PC-3 (cell line): Measurements from ENCODE around the gene PRR36. TPM values are rescaled to one million over a fixed set of nuclear protein-coding genes. Genes with fewer than 3 reads are reported as not detected.

Experiments
- ATAC-seq: fragments of 200-7000 bp; cut with Tn5 transposase; 2 replicates; pipeline ENCODE4 v1.9.1; 2020; ENCODE audit warnings: mild to moderate bottlenecking, moderate library complexity
- BruUV-seq: library from RNA; stranded (reverse); fragments of 400-500 nt; replicated peaks from 2 replicates; lab custom pipeline; 2021; lab: Mats Ljungman, UMichigan
- CTCF ChIA-PET: fragments of 300-600 bp; sonication (Branson Sonifier 250); formaldehyde crosslinking; loops from one replicate; lab custom pipeline; 2022; ENCODE audit warnings: antibody characterized with exemption; lab: Charles Lee
- POLR2A ChIA-PET: fragments of 300-600 bp; sonication (Branson Sonifier 250); formaldehyde crosslinking; loops from one replicate; lab custom pipeline; 2022; ENCODE audit warnings: antibody characterized with exemption; ENCODE audit not compliant: unreplicated experiment; lab: Charles Lee
- DNase-seq: peaks from one replicate; pipeline ENCODE4 v3.0.0-alpha.2; 2015
- H2AFZ ChIP-seq: fragments of 300-600 bp; sonication (generic); 2 replicates; pipeline ENCODE4 v1.6.0; 2016; ENCODE audit warnings: antibody characterized with exemption, low read length
- H3F3A ChIP-seq: fragments of 300-600 bp; sonication (generic); one replicate; pipeline ENCODE4 v1.6.0; 2017; ENCODE audit warnings: antibody characterized with exemption, low read length, control low read depth, mild to moderate bottlenecking; ENCODE audit not compliant: unreplicated experiment
- H3K27ac ChIP-seq: fragments of 300-600 bp; sonication (generic); 2 replicates; pipeline ENCODE4 v1.5.1; 2016; ENCODE audit warnings: mild to moderate bottlenecking, low read length
- H3K27me3 ChIP-seq: fragments of 300-600 bp; sonication (generic); 2 replicates; pipeline ENCODE4 v1.6.1; 2016; ENCODE audit warnings: low read length, mixed read lengths
- H3K36me3 ChIP-seq: fragments of 300-600 bp; sonication (generic); 2 replicates; pipeline ENCODE4 v1.6.1; 2016; ENCODE audit warnings: low read depth, mixed run types, low read length, mixed read lengths
- H3K4me1 ChIP-seq: fragments of 300-600 bp; sonication (generic); 2 replicates; pipeline ENCODE4 v1.5.1; 2016; ENCODE audit warnings: low read length; ENCODE audit not compliant: insufficient read depth
- H3K4me2 ChIP-seq: fragments of 300-600 bp; sonication (generic); 2 replicates; pipeline ENCODE4 v1.6.0; 2016; ENCODE audit warnings: low read length
- H3K4me3 ChIP-seq: fragments of 300-600 bp; sonication (generic); 2 replicates; pipeline ENCODE4 v1.5.1; 2016; ENCODE audit warnings: mild to moderate bottlenecking, low read length, mixed read lengths
- H3K79me2 ChIP-seq: fragments of 300-600 bp; sonication (generic); 2 replicates; pipeline ENCODE4 v1.6.1; 2017; ENCODE audit warnings: low read length, mixed read lengths
- H3K9ac ChIP-seq: fragments of 300-600 bp; sonication (generic); 2 replicates; pipeline ENCODE4 v1.6.0; 2016; ENCODE audit warnings: mild to moderate bottlenecking, low read length
- H3K9me2 ChIP-seq: fragments of 300-600 bp; sonication (generic); replicated peaks from 2 replicates; pipeline ENCODE4 v1.6.1; 2016; ENCODE audit warnings: mixed run types, low read length, mixed read lengths
- H3K9me3 ChIP-seq: fragments of 300-600 bp; sonication (generic); 2 replicates; pipeline ENCODE4 v1.6.1; 2016; ENCODE audit warnings: low read length, mixed read lengths
- H4K20me1 ChIP-seq: fragments of 300-600 bp; sonication (generic); 2 replicates; pipeline ENCODE4 v1.6.1; 2016; ENCODE audit warnings: low read length, mixed read lengths
- EZH2 ChIP-seq: fragments of 300-600 bp; sonication (generic); IDR thresholded peaks from one replicate; pipeline ENCODE4 v1.6.1; 2017; ENCODE audit warnings: antibody characterized with exemption, mild to moderate bottlenecking, low read length; ENCODE audit not compliant: unreplicated experiment
- EZH2phosphoT487 ChIP-seq: fragments of 300-600 bp; sonication (generic); IDR thresholded peaks from 2 replicates; pipeline ENCODE4 v1.6.1; 2018; ENCODE audit warnings: mild to moderate bottlenecking, antibody characterized with exemption, low read length, borderline replicate concordance
- intact Hi-C: fragments of 100-400 bp; cut with micrococcal nuclease; formaldehyde crosslinking; loops from 2 replicates; pipeline ENCODE4 v1.9.0; 2023
- total RNA-seq: library from RNA; depleted of rRNA; stranded (reverse); fragments of >200 nt; gene quantifications from 2 replicates; pipeline ENCODE4 v1.2.3, GENCODE V29; 2014
- TF ChIP-seq, protein P1 (sequence below): fragments of 300-600 bp; sonication (generic); conservative IDR thresholded peaks from 2 replicates; pipeline ENCODE4 v1.5.1; 2017; ENCODE audit warnings: antibody characterized with exemption, low read depth, mild to moderate bottlenecking, low read length

PRR36 gene
- total RNA-seq, 1 experiment from 2014 or later, result 2.5 TPM

DNA sequence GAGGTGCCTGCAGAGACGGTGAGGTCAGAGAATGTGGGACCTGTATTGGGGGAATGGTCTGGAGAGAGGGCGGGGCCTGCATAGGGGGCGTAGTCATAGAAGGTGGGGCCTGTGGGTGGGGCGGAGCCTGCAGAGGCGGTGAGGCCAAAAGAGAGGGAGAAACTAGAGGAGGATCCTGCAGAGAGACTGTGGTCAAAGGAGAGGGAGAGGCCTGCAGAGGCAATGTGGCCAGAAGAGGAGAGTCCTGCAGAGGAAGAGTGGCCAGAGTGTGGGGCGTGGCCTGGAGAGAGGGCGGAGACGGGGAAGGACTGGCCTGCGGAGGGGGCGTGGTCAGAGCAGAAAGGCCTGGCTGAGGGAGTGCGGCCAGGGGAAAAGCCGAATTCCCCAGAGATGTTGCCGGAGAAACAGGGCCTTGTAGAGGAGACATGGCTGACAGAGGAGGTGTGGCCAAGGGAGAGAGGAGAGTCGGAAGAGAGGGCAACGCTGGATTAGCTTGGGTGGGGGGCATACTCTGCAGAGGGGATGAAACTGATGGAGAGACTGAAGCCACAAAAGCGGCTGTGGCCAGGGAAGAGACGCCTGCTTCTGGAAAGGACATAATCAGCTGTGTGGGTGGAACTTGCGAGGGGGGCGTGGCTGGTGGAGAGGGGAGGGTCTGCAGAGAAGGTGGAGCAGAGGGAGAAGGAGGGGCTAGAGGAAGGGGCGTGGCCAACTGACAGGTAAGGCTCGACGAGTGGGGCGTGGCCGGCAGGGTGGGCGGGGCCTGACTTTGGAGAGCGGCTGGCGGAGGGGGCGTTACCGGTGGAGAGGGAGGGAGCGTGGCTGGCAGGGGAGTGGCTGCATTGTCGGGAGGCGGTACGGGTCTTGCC lies 2.5 kb downstream of the PRR36 start:
- H3K4me2 ChIP-seq, result peak overlapping the region; percentile 70
- peaks cover 24% of the 10 kb centered on the region for H3K4me1 ChIP-seq
- H3K36me3 ChIP-seq, result no peaks in the 10 kb centered on the region
- no peaks in the 10 kb centered on the region for H3K9me2 ChIP-seq
- H2AFZ ChIP-seq, result peak overlapping the region; percentile 65
- no peaks in the 10 kb centered on the region for H3K79me2 ChIP-seq
- intact Hi-C loops, result loop anchor here (1.0 kb wide), 1 partner anchor 32 kb away; the partner anchor contains the start of gene MAP2K7
- H3K9ac ChIP-seq, result no peak overlapping the region
- BruUV-seq, result no TSS peak
- H3K27me3 ChIP-seq, result no peaks in the 10 kb centered on the region
- ATAC-seq, result peak; percentile 17
- CTCF ChIA-PET, result no interaction called here
- TF ChIP-seq EZH2, result no peak
- TF ChIP-seq EZH2phosphoT487, result no peak
- TF ChIP-seq, protein P1, sequence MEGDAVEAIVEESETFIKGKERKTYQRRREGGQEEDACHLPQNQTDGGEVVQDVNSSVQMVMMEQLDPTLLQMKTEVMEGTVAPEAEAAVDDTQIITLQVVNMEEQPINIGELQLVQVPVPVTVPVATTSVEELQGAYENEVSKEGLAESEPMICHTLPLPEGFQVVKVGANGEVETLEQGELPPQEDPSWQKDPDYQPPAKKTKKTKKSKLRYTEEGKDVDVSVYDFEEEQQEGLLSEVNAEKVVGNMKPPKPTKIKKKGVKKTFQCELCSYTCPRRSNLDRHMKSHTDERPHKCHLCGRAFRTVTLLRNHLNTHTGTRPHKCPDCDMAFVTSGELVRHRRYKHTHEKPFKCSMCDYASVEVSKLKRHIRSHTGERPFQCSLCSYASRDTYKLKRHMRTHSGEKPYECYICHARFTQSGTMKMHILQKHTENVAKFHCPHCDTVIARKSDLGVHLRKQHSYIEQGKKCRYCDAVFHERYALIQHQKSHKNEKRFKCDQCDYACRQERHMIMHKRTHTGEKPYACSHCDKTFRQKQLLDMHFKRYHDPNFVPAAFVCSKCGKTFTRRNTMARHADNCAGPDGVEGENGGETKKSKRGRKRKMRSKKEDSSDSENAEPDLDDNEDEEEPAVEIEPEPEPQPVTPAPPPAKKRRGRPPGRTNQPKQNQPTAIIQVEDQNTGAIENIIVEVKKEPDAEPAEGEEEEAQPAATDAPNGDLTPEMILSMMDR, result no peak
- DNase-seq, result peak; percentile 98
- H3F3A ChIP-seq, result peaks cover 10% of the 10 kb centered on the region
- POLR2A ChIA-PET, result interaction anchor here (0.6 kb wide), 1 partner anchor 30 kb away, joined by 16 read pairs; no protein-coding TSS in a partner anchor
- H3K4me3 ChIP-seq, result peak overlapping the region; percentile 44; the same call in 1 of the 2 replicates
- H3K9me3 ChIP-seq, result no peaks in the 10 kb centered on the region
- no peaks in the 10 kb centered on the region for H4K20me1 ChIP-seq
- H3K27ac ChIP-seq, result peak overlapping the region; percentile 31

GRCh38 chr19:7870571-7871436 lies 3.4 kb downstream of the PRR36 start:
- peak overlapping the region; percentile 65; the same call in 1 of the 2 replicates for H2AFZ ChIP-seq
- peaks cover 10% of the 10 kb centered on the region for H3F3A ChIP-seq
- POLR2A ChIA-PET, result no interaction called here
- DNase-seq, result peak; percentile 97
- CTCF ChIA-PET, result no interaction called here
- H3K4me1 ChIP-seq, result peaks cover 24% of the 10 kb centered on the region
- no peaks in the 10 kb centered on the region for H4K20me1 ChIP-seq
- no peaks in the 10 kb centered on the region for H3K27me3 ChIP-seq
- peak; percentile 4 for ATAC-seq
- TF ChIP-seq EZH2phosphoT487 (no peak), EZH2 (no peak)
- TF ChIP-seq, protein P1, result no peak
- TSS peak; percentile 22 for BruUV-seq
- H3K4me2 ChIP-seq, result peak overlapping the region; percentile 70
- peak overlapping the region; percentile 31; the same call in 1 of the 2 replicates for H3K4me3 ChIP-seq
- H3K9me2 ChIP-seq, result no peaks in the 10 kb centered on the region
- H3K9ac ChIP-seq, result no peak overlapping the region
- H3K79me2 ChIP-seq, result no peaks in the 10 kb centered on the region
- intact Hi-C loops, result no loop called here
- no peaks in the 10 kb centered on the region for H3K36me3 ChIP-seq
- peak overlapping the region; percentile 16 for H3K27ac ChIP-seq
- no peaks in the 10 kb centered on the region for H3K9me3 ChIP-seq
